COLO668 (cell line): Measurements from ENCODE around the gene KIF6.
"Not testable (repeated sequence)": the region's sequence is repeated elsewhere in the genome, so short reads cannot be mapped to it uniquely, and the experiment has no call there.

Source experiments
- DNase-seq: peaks from one replicate; lab custom pipeline; 2025; ENCODE audit not compliant: unreplicated experiment; lab: John Stamatoyannopoulos, UW

Gene KIF6

DNA sequence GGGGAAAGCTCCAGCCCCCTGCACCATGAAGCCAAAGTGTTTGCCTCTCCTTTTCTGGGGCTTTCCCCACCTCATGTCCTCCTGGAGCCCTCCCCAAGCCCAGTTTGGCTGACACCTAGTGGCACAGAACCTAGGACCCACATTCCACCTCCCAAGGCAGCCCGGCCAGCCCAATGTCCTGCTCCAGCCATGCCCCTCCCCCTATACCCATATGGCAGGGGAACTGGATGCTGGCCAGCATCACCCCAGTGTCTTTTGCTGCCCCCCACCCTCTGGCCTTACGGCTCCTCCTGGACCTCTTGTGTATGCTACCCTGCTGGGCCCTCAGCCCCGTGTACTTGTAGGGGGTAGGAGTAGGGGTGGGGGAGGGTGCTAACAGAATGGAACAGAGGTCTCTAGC, 170.1 kb downstream of the KIF6 start:
- no peak for DNase-seq

DNA sequence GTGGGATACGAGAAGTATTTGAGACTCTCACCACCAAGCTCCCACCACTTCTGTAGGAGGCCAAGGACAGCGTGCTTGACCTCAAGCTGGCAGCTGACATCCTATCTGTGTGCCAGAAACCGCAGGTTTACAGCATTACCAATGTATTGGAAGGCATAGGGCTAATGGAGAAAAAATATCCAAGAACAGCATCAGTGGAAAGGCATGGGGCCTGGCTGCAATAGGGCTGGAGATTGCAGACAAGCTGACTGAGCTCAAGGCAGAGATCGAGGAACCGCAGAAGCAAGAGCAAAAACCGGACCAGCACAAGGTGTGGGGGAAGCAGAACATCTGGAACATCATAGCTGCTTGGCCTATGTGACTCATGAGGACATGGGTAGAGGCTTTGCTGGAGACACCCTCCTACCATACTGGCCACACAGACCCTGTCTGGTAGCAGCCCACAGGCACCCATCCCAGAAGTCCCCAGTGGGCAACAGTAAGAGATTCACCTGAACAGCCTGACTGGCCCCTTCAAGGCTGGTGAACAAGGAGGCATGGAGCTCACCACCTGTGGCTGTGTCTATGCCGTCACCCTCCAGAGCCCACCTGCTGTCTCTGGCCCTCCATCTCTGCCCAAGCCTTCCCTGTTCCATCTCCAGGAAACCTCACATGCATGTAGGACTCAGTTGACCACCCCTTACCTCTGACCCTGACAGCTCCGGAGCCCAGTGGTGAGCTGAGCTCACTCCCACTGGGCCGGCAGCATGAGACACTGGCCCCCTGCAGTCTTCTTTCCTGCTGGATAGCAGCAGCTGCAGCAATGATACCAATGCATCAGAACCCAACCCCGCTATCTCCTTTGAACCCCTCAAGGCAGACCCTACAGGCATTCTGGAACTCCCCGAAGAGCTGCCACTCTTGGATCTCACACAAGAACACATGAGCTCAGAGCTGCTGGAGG, 171.1 kb downstream of the KIF6 start:
- DNase-seq: no peak

DNA sequence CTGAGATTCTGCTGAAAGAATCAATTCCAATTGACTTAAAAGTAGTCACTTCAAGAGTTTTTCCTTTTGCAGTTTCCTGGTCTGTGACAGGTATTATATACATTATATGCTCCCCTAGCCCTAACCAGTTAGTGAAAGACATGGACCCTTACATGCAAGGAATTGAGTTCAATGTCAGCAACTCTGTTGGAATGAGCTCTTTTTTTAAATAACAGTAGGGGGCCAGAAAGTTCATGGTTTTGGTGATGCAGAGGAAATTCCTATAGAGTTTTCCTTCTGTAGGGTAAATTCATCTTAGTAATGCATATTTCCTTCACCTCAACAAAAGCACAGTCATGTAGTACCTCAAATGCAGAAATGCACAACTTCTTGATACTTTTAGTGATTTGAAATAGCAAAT, 172.2 kb downstream of the KIF6 start:
- no peak for DNase-seq

DNA sequence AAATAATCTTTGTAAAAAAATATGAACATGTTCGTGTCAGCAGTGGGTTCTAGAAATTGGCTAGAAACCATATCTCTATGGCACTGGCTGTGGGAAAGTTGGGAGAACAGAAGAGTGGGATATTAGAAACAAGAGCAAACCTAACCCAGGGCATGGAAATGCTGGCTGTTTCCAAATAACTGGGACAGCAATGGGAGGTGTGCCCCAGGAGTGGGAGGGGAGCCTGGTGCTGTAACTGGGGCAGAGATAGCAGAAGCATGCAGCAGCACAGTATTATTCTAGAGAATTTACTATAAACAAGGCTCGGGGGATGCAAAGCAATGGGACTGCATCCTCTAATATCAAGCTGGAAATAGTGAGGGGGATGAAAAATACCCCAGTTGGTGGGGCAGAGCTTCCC, 175.0 kb downstream of the KIF6 start:
- no peak for DNase-seq

DNA sequence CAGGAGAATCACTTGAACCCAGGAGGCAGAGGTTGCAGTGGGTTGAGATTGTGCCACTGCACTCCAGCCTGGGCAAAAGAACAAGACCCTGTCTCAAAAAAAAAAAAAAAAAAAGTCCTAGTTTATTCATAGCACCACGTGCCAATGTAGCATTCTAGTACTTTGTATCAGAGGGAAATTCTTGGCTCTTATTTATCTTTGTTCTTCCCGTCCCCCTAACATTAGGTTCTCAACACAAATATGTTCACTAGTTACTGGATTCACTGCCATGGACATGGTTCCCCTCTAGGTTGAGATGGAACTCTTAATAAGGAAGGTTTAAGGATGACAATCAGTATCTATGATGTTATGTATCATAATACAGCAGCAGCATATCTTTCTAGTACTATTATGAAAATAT, 178.5 kb downstream of the KIF6 start:
- DNase-seq: no peak

DNA sequence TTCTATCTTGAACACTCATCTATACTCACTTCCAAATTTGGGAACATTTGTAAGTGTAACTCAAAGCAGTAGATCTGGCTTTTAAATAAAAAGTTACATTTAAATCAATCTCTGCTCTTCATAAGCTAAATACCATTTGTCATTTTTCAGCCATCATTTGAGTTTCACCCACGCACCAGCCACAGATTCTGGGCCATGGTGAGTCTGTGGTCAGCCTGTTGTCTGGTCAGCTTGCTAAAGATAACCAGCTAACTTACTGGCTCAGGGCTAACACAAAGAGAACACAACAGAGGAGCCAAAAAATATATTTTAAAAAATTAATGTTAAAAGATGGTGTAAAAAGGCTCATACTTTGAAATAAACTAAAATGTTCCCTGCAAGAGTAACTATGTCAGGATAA, 181.3 kb downstream of the KIF6 start:
- no peak for DNase-seq

DNA sequence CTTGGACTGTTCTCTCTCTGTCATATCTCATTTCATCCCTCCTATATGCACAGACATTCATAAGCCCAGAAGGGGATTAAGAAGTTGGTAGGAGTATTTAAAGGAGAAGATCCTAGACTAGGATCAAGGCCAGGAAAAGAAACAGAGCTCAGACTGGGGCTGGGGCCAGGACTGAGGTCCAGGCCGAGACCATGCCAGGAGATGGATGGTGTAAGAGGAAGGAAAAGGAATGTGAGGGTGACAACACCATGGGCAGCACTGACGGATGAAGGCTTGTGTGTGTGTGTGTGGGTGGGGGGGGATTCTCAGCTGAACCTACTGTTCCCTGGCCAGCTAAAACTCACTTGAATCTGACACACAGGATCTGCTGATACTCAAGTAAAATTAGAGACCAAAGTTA, 182.1 kb downstream of the KIF6 start:
- DNase-seq: no peak

DNA sequence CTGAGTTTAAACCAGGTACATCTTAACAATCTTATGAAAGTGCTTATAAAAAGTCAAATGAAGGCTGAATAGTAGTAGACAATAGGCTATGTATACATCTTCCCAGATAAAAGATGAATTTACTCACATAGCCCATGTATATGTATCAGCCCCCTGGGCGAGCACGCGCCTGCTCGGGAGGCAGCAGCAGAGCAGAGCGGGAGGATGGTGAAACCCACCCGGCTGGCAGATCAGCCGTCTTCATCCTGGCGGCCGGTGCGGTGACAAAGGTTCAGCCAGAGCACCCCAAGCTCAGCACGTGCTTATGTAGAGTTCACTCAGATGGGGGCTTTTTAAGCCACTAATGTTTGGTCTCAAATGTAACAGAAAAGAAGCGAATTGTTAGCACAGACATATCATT, 184.8 kb downstream of the KIF6 start:
- no peak for DNase-seq

DNA sequence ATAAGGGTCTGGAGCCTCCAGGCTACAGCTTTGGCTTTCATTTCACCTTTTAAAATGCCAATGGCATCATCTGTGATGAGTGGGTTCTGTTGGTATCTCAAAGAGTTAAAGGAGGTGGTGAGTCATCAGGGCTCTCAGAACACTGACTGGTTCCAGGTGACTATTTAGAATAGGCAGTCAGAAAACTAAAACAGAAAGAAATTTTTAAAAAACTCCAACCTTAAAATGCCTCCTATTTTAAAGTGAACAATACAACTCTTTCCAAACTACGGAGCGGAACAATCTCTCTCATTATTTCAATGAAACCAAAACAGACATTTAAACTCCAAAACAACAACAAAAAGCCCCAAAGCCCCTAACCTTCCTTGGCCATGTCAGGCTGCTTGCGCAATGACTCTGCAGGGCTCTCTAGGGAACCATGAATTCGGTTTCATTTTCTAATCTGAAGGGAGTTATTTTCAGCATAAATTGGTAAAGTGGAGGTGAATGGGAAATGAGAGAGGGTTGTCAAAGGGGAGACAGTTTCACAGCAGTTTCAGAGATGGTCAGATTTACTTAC, 194.9 kb downstream of the KIF6 start:
- DNase-seq: no peak

DNA sequence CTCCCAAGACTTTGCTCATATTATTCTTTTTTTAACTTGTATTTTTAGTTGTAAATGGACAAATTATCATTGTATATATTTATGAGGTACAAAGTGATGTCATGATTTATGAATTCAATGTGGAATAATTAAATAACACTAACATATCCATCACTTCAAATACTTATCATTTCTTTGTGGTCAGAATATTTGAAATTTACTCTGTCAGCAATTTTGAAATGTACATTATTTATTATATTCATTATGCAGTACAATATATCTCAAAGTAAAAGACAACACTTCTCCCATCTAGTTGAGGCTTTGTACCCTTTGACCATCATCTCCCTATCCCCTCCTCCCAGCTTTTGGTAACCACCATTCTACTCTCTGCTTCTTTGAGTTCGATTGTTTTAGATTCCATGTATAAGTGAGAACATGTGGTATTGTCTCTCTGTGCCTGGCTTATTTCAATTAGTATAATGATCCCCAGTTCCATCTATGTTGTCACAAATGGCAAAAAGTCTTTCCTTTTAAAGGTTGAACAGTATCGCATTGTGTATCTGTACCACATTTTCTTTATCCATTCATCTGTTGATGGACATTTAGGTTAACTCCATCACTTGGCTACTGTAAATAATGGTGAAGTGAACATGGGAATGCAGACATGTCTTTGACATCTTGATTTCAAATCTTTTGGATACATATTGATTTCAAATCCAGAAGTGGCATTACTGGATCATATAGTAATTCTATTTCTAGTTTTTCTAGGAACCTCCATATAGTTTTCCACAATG, 197.2 kb downstream of the KIF6 start:
- no peak for DNase-seq

DNA sequence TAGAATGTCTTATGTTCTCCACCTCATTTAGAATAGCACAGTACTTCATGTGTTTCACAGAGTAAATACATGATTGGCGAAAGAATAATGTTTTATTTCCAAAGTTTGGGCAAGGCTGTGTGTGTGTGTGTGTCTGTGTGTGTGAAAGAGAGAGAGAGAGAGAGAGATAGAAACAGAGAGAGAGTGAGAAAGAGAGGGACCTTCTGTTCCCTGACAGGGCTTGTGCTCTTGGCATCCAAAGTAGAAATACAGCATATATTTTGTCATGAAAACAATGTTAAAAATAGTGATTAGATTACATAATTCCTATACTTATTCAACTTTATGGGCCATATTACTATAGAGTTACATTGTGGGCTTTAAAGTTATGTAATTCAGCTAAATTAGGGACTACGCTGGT, 201.2 kb downstream of the KIF6 start:
- no peak for DNase-seq

DNA sequence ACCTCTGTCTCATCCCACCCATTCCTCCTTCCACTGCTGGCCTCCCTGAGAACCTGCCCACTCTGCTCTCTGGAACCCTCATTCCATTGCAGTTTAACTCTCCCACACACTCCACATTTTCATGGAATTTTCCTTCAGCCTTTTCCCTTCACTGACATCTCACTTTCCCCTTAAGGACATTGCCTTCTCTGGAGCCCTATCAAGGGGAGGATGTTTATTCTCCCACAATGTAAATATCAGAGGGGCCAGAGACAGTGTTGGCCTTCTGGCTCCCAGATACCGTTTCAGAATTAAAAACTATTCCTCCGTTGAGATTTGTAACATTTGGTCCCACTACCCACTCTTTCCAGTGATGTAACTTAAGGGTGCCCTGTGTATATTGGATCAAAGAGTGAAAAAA, 203.2 kb downstream of the KIF6 start:
- DNase-seq: no peak

DNA sequence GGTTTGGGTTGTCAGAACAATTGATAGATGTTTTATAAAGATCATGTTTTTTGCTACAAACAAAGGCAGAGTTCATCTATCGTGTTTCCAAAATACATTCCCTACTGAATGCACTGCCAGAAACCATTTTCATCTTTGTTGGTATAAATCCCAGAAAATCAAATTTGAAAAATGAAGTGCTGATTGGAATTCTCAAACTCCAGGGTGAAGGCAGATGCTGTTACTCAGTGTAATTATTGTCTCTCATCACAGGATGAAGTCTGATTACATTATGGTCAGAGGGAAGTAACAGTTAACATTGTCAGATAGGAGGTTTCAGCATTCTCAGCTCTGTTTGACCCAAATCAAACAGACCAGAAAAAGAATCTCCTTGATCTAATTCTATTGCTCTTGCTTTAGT, 204.3 kb downstream of the KIF6 start:
- DNase-seq: no peak

DNA sequence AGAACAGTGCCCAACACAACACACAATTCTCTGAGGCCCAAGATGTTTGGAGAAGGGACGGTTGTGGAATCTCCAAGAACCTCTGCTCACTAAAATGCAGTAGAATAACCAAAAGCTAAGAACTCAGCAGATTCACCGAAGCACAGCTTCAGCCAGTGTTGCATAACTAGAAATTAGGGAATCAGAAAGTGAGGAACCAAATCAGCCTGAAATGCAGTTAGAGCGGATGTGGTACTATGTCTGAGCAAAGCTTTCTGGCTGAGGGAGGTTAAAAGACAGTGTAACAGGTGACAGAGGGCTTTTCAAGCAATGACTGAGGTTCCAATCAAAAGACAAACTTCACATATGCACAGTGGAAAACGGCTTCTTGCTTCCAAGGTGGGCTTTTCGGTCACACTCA, 204.8 kb downstream of the KIF6 start:
- no peak for DNase-seq

DNA sequence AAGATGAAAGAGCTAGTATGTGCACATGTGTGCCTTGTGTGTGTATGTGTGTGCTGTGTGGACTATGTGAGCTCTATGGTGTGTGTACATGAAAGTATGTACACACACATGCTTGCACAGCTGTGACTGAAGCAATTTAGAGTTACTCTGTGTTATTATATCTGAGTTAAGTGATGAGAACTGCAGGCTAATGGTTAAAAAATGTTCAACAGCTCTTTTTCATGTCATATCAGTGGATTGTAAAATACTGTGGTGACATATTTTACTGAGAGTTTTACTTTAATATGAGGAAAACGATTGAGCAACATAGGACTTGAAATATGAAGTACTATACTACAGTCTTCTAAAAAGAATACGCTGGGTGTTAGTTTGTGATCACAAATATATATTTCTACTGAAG, 207.0 kb downstream of the KIF6 start:
- no peak for DNase-seq

DNA sequence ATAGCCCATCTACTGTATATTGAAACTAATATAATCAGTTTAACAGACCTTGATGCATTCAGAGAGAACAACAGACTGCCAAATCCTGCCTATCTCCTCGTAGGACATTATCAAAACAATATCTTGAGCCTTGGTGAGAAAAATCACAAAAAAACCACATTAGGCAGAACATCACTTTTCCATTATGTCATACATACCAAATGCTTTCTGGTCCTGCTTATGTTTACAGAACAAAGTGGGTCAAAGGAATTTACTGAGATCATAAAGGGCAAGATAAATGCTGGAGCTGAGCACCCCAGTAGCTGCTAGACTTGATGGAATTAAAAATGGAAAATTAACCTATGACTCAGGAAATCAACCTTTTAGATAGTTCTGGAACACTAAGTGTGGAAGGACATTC, 207.5 kb downstream of the KIF6 start:
- DNase-seq: no peak

DNA sequence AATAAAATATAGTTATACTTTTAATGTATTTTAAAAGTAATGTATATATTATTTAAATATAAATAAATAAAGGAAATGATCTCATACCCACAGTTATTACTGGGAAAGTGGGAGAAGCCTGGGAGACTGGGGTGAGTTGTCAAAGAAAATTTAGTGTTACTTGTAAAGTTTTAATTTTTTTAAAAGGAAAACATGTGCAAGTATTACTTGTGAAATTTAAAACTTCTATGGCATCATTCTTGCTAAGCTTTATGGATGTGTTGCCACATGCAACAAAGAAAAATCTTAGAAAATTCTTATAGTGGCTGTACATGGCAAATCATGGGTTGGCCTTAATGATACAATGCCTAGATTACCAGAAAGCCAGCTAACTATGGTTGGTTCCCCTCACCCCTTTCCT, 208.7 kb downstream of the KIF6 start:
- no peak for DNase-seq

DNA sequence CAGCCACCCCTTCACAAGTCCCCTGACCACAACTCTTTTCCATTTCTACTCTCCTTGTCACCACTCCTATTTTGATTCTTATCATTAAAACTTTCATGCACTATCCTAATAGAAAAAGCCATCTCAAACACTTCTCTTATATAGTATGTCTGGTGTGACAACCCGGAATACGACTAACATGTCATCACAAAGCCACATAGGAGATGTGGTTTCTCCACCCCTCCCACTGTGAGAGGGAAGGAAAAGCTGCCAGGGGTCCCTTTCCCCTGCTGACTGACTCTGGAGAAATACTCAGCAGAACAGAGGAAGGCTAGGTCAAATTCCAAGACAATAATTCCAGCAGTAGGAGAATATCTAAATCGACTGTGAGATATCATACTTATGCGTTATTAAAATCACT, 209.7 kb downstream of the KIF6 start:
- no peak for DNase-seq

DNA sequence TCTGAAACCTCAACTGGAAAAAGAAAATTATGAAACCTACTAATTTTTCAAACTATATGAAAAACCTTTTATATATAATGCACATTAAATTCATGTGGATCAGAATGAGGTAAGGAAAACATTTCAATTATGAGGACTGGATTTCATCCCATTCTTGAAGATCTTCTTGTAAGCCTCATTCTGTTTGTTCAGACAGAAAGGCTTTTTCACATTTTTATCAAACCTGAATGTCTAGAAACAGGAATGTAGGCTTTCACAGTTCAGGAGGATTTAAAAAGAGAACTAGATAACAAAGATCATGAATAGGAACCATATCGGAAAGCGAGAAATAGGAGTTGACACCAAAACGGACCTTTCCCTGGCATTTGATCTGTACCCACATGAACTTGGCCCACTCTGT, 210.2 kb downstream of the KIF6 start:
- no peak for DNase-seq

DNA sequence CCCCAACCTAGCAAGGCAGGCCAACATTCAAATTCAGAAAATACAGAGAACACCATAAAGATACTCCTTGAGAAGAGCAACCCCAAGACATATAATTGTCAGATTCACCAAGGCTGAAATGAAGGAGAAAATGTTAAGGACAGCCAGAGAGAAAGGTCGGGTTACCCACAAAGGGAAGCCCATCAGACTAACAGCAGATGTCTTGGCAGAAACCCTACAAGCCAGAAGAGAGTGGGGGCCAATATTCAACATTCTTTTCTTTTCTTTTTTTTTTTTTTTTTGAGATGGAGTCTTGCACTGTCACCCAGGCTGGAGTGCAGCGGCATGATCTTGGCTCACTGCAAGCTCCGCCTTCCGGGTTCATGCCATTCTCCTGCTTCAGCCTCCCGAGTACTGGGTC, 215.4 kb downstream of the KIF6 start:
- not testable (repeated sequence) for DNase-seq

DNA sequence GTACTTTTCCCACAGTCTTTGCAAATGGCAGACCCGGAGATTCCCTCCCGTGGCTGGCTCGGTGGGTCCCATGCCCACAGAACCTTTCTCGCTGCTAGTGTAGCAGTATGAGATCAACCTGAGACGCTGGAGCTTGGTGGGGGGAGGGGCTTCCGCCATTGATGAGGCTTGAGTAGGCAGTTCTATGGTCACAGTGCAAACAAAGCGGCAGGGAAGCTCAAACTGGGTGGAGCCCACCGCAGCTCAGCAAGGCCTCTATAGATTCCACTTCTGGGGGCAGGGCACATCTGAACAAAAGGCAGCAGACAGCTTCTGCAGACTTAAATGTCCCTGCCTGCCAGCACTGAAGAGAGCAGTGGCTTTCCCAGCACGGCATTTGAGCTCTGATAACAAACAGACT, 216.7 kb downstream of the KIF6 start:
- DNase-seq: no peak

DNA sequence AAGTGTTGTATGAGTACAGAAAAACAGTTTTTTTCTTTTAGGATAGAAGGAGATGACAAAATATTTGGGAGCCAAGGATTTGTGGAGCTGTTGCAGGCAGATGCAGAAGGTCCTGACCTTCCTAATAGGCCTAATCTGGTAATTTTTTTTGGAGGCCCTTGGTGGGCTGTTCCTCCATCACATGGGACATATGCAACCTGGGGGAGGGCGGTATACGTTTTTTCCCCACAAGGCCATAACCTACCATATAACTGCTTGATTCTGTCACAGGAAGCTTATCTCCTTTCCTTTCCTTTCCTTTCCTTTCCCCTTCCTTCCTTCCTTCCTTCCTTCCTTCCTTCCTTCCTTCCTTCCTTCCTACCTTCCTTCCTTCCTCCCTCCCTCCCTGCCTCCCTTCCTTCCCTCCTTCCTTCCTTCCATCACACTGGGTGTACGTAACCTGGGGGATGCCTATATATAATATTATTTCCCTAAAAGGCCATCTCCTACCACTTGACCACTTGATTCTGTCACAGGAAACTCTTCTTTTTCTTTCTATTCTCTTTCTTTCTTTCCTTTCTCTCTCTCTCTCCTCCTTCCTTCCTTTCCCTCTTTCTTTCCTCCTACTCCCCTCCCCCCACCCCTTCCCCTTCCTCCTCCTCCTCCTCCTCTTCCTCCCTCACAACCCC, 217.7 kb downstream of the KIF6 start:
- no peak for DNase-seq
